Effector memory CD8-positive, alpha-beta T cell (primary cell): ENCODE measurements around the gene MED13L.
A peak's percentile ranks its signal among the peaks of the same experiment; 100 is the strongest.
"Not testable (repeated sequence)": the region's sequence is repeated elsewhere in the genome, so short reads cannot be mapped to it uniquely, and the experiment has no call there.

ENCODE experiments used
- ATAC-seq: fragments of 150-1000 bp; cut with Tn5 transposase; replicated peaks from 2 replicates; pipeline ENCODE4 v1.10.0; 2021; ENCODE audit warnings: mild to moderate bottlenecking, moderate library complexity
- DNase-seq, 3 experiments: peaks; one replicate each; pipeline ENCODE4 v3.0.0; 2021
- H3K27ac Mint-ChIP-seq, 2 donors: one replicate each; pipeline ENCODE4 v1.8.0; 2022; ENCODE audit warnings: mild to moderate bottlenecking in 2 of 2, mixed read lengths in 2 of 2, moderate library complexity in 2 of 2
- H3K27me3 Mint-ChIP-seq, 2 donors: one replicate each; pipeline ENCODE4 v1.8.0; 2022; ENCODE audit warnings: mixed read lengths in 2 of 2
- H3K36me3 Mint-ChIP-seq: one replicate; pipeline ENCODE4 v1.8.0; 2022; ENCODE audit warnings: mild to moderate bottlenecking, moderate library complexity, mixed read lengths; ENCODE audit not compliant: insufficient read depth
- H3K4me1 Mint-ChIP-seq, 2 donors: one replicate each; pipeline ENCODE4 v1.8.0; 2022; ENCODE audit warnings: low read depth in 2 of 2, mixed read lengths in 2 of 2
- H3K4me3 Mint-ChIP-seq, 2 donors: one replicate each; pipeline ENCODE4 v1.8.0; 2022; ENCODE audit warnings: mild to moderate bottlenecking in 2 of 2, mixed read lengths in 2 of 2, moderate library complexity in 2 of 2
- H3K9me3 Mint-ChIP-seq, 2 donors: one replicate each; pipeline ENCODE4 v1.8.0; 2022; ENCODE audit warnings: mixed read lengths in 2 of 2

The MED13L gene

GRCh38 chr12:116135209-116135930, 142.1 kb downstream of the MED13L start:
- Mint-ChIP-seq H3K4me1 (peaks cover 43 to 57% of the 10 kb centered on the region in 2 donors), H3K9me3 (no peaks in the 10 kb centered on the region), H3K36me3 (peaks cover 7% of the 10 kb centered on the region), H3K4me3 (no peak overlapping the region), H3K27ac (no peak overlapping the region), H3K27me3 (no peaks in the 10 kb centered on the region)
- DNase-seq (no peak), ATAC-seq (no peak)

- peaks cover 39 to 60% of the 10 kb centered on the region in 2 donors for H3K4me1 Mint-ChIP-seq
- DNase-seq (no peak), ATAC-seq (no peak)
- no peaks in the 10 kb centered on the region for H3K9me3 Mint-ChIP-seq
- no peaks in the 10 kb centered on the region for H3K27me3 Mint-ChIP-seq
- H3K36me3 Mint-ChIP-seq = peaks cover 7% of the 10 kb centered on the region
- no peak overlapping the region for H3K4me3 Mint-ChIP-seq
- no peak overlapping the region for H3K27ac Mint-ChIP-seq
These were observed 143.8 kb downstream of the MED13L start for GRCh38 chr12:116133636-116134214.

- H3K36me3 Mint-ChIP-seq = peaks cover 7% of the 10 kb centered on the region
- H3K4me1 Mint-ChIP-seq = peaks cover 39 to 65% of the 10 kb centered on the region in 2 donors
- no peak overlapping the region for H3K4me3 Mint-ChIP-seq
- no peaks in the 10 kb centered on the region for H3K27me3 Mint-ChIP-seq
- DNase-seq = no peak
- no peaks in the 10 kb centered on the region for H3K9me3 Mint-ChIP-seq
- no peak for ATAC-seq
- H3K27ac Mint-ChIP-seq = no peak overlapping the region
These were observed 144.3 kb downstream of the MED13L start for GRCh38 chr12:116133149-116133548.

GRCh38 chr12:116131987-116132386, 145.5 kb downstream of the MED13L start:
- not testable (repeated sequence) for H3K27me3 Mint-ChIP-seq, H3K36me3 Mint-ChIP-seq, H3K9me3 Mint-ChIP-seq, H3K27ac Mint-ChIP-seq, ATAC-seq, DNase-seq, H3K4me3 Mint-ChIP-seq
- peaks cover 38 to 69% of the 10 kb centered on the region in 2 donors for H3K4me1 Mint-ChIP-seq

- H3K4me3 Mint-ChIP-seq = no peak overlapping the region
- H3K4me1 Mint-ChIP-seq = peaks cover 37 to 67% of the 10 kb centered on the region in 2 donors
- H3K36me3 Mint-ChIP-seq = peaks cover 3% of the 10 kb centered on the region
- H3K27me3 Mint-ChIP-seq = no peaks in the 10 kb centered on the region
- no peaks in the 10 kb centered on the region for H3K9me3 Mint-ChIP-seq
- no peak for ATAC-seq
- DNase-seq = no peak
- peak overlapping the region in 1 of 2 donors; percentile 12 for H3K27ac Mint-ChIP-seq
These were observed 146.3 kb downstream of the MED13L start for GRCh38 chr12:116131176-116131575.

GRCh38 chr12:116130431-116130830, 147.1 kb downstream of the MED13L start:
- peaks cover 3% of the 10 kb centered on the region for H3K36me3 Mint-ChIP-seq
- no peaks in the 10 kb centered on the region for H3K27me3 Mint-ChIP-seq
- DNase-seq (no peak), ATAC-seq (no peak)
- no peaks in the 10 kb centered on the region for H3K9me3 Mint-ChIP-seq
- peaks cover 33 to 66% of the 10 kb centered on the region in 2 donors for H3K4me1 Mint-ChIP-seq
- peak overlapping the region; percentile 12 for H3K27ac Mint-ChIP-seq
- no peak overlapping the region for H3K4me3 Mint-ChIP-seq

- no peaks in the 10 kb centered on the region for H3K9me3 Mint-ChIP-seq
- H3K4me1 Mint-ChIP-seq = peaks cover 24 to 61% of the 10 kb centered on the region in 2 donors
- DNase-seq (no peak), ATAC-seq (no peak)
- H3K27ac Mint-ChIP-seq = no peak overlapping the region
- peaks cover 3% of the 10 kb centered on the region for H3K36me3 Mint-ChIP-seq
- no peaks in the 10 kb centered on the region for H3K27me3 Mint-ChIP-seq
- H3K4me3 Mint-ChIP-seq = no peak overlapping the region
These were observed 148.7 kb downstream of the MED13L start for GRCh38 chr12:116128779-116129178.

GRCh38 chr12:116127859-116128258, 149.6 kb downstream of the MED13L start:
- Mint-ChIP-seq H3K4me3 (no peak overlapping the region), H3K27ac (peak overlapping the region in 1 of 2 donors; percentile 2), H3K36me3 (peaks cover 3% of the 10 kb centered on the region), H3K27me3 (no peaks in the 10 kb centered on the region), H3K4me1 (peaks cover 22 to 63% of the 10 kb centered on the region in 2 donors), H3K9me3 (no peaks in the 10 kb centered on the region)
- ATAC-seq (no peak), DNase-seq (no peak)

- Mint-ChIP-seq H3K9me3 (no peaks in the 10 kb centered on the region), H3K4me3 (no peak overlapping the region), H3K27me3 (no peaks in the 10 kb centered on the region), H3K36me3 (no peaks in the 10 kb centered on the region), H3K27ac (no peak overlapping the region), H3K4me1 (peaks cover 27 to 64% of the 10 kb centered on the region in 2 donors)
- ATAC-seq (no peak), DNase-seq (no peak)
These were observed 150.9 kb downstream of the MED13L start for GRCh38 chr12:116126610-116127009.

GRCh38 chr12:116125956-116126566, 151.4 kb downstream of the MED13L start:
- Mint-ChIP-seq H3K4me1 (peaks cover 28 to 64% of the 10 kb centered on the region in 2 donors), H3K9me3 (no peaks in the 10 kb centered on the region), H3K27ac (no peak overlapping the region), H3K4me3 (no peak overlapping the region), H3K36me3 (no peaks in the 10 kb centered on the region), H3K27me3 (no peaks in the 10 kb centered on the region)
- DNase-seq (no peak), ATAC-seq (no peak)

GRCh38 chr12:116125084-116125483, 152.4 kb downstream of the MED13L start:
- Mint-ChIP-seq H3K4me1 (peaks cover 28 to 61% of the 10 kb centered on the region in 2 donors), H3K27ac (no peak overlapping the region), H3K36me3 (peaks cover 5% of the 10 kb centered on the region), H3K9me3 (no peaks in the 10 kb centered on the region), H3K4me3 (no peak overlapping the region), H3K27me3 (no peaks in the 10 kb centered on the region)
- ATAC-seq (no peak), DNase-seq (no peak)

- Mint-ChIP-seq H3K4me3 (no peak overlapping the region), H3K36me3 (peaks cover 5% of the 10 kb centered on the region), H3K9me3 (no peaks in the 10 kb centered on the region), H3K27ac (no peak overlapping the region), H3K27me3 (no peaks in the 10 kb centered on the region), H3K4me1 (peaks cover 32 to 57% of the 10 kb centered on the region in 2 donors)
- DNase-seq (no peak), ATAC-seq (no peak)
These were observed 153.8 kb downstream of the MED13L start for GRCh38 chr12:116123451-116124258.

GRCh38 chr12:116122628-116123027, 154.9 kb downstream of the MED13L start:
- Mint-ChIP-seq H3K36me3 (peaks cover 5% of the 10 kb centered on the region), H3K4me3 (no peak overlapping the region), H3K27me3 (no peaks in the 10 kb centered on the region), H3K9me3 (no peaks in the 10 kb centered on the region), H3K4me1 (peaks cover 29 to 47% of the 10 kb centered on the region in 2 donors), H3K27ac (no peak overlapping the region)
- ATAC-seq = no peak
- no peak for DNase-seq
